Endothelial cell of umbilical vein (primary cell): ENCODE data around the gene DIS3L2. TPM values are rescaled to one million over a fixed set of nuclear protein-coding genes. Genes with fewer than 3 reads are reported as not detected.

ENCODE experiments used
- BruUV-seq: library from RNA; stranded (reverse); fragments of 400-500 nt; replicated peaks from 2 replicates; lab custom pipeline; 2021; lab: Mats Ljungman, UMichigan
- CTCF ChIA-PET: fragments of 300-600, 350-600 bp; sonication (Branson Sonifier 250); formaldehyde crosslinking; loops from one replicate; lab custom pipeline; 2021; ENCODE audit warnings: antibody characterized with exemption, inconsistent platforms; lab: Charles Lee
- POLR2A ChIA-PET: fragments of 300-600, 350-600 bp; sonication (Branson Sonifier 250); formaldehyde crosslinking; loops from one replicate; lab custom pipeline; 2021; ENCODE audit warnings: antibody characterized with exemption, inconsistent platforms; lab: Charles Lee
- DNase-seq: peaks from one replicate; pipeline ENCODE4 v3.0.0-alpha.2; 2011; ENCODE audit warnings: low read depth, low spot score
- FAIRE-seq: peaks from 2 replicates; lab custom pipeline; 2011; peaks lifted over from hg19 to GRCh38; lab: Jason Lieb, UNC
- H2AFZ ChIP-seq: 2 replicates; pipeline ENCODE4 v1.6.0; 2012; ENCODE audit warnings: low read depth, low read length, control low read depth, inconsistent platforms
- H3K27ac ChIP-seq: 2 replicates; pipeline ENCODE4 v1.5.1; 2011; ENCODE audit warnings: low read depth, mild to moderate bottlenecking, control low read depth, low read length, moderate library complexity; ENCODE audit not compliant: insufficient read depth
- H3K27me3 ChIP-seq, 2 experiments: 2 replicates each; pipeline versions ENCODE4 v1.6.0 to v1.6.1; 2011; ENCODE audit warnings: low read length in 2 of 2, mixed read lengths in 1 of 2; ENCODE audit not compliant: control insufficient read depth in 2 of 2, insufficient read depth in 2 of 2
- H3K36me3 ChIP-seq, 2 experiments: 2 replicates in 1 of 2; 3 replicates in 1 of 2; pipeline ENCODE4 v1.5.1; 2011; ENCODE audit warnings: low read length in 2 of 2, mild to moderate bottlenecking in 1 of 2, moderate library complexity in 1 of 2; ENCODE audit not compliant: control insufficient read depth in 2 of 2, insufficient read depth in 2 of 2; ENCODE audit errors: extremely low read depth in 1 of 2
- H3K4me1 ChIP-seq: 3 replicates; pipeline ENCODE4 v1.5.1; 2011; ENCODE audit warnings: mild to moderate bottlenecking, low read length; ENCODE audit not compliant: control insufficient read depth, insufficient read depth; ENCODE audit errors: extremely low read depth
- H3K4me2 ChIP-seq: 2 replicates; pipeline ENCODE4 v1.6.1; 2011; ENCODE audit warnings: low read length, control low read depth, mixed read lengths; ENCODE audit not compliant: insufficient read depth
- H3K4me3 ChIP-seq, 3 experiments: fragments of 200-600 bp in 1 of 3; sonication (generic), shearing (Covaris generic) in 1 of 3; replicated peaks in 1 of 3; 2 replicates each; pipeline ENCODE4 v1.5.1; 2011 to 2016; ENCODE audit warnings: control low read depth in 3 of 3, low read length in 3 of 3, mild to moderate bottlenecking in 2 of 3, inconsistent platforms in 1 of 3, low read depth in 1 of 3, moderate library complexity in 1 of 3; ENCODE audit not compliant: insufficient read depth in 1 of 3
- H3K79me2 ChIP-seq: 2 replicates; pipeline ENCODE4 v1.6.0; 2012; ENCODE audit warnings: low read length, inconsistent platforms; ENCODE audit not compliant: control insufficient read depth, insufficient read depth
- H3K9ac ChIP-seq: replicated peaks from 2 replicates; pipeline ENCODE3; 2011; ENCODE audit warnings: low read length, control low read depth; ENCODE audit not compliant: insufficient read depth; ENCODE audit errors: extremely low read depth
- H3K9me1 ChIP-seq: replicated peaks from 3 replicates; pipeline ENCODE4 v1.6.0; 2011; ENCODE audit warnings: mild to moderate bottlenecking, low read length; ENCODE audit not compliant: control insufficient read depth, insufficient read depth; ENCODE audit errors: extremely low read depth
- H3K9me3 ChIP-seq: replicated peaks from 2 replicates; pipeline ENCODE4 v1.5.1; 2012; ENCODE audit warnings: low read length, inconsistent platforms; ENCODE audit not compliant: control insufficient read depth, insufficient read depth
- H4K20me1 ChIP-seq: replicated peaks from 2 replicates; pipeline ENCODE3; 2011; ENCODE audit warnings: mild to moderate bottlenecking, low read length; ENCODE audit not compliant: control insufficient read depth, insufficient read depth; ENCODE audit errors: extremely low read depth
- FOS ChIP-seq: IDR thresholded peaks from 2 replicates; pipeline ENCODE4 v1.6.1; 2011; ENCODE audit warnings: mild to moderate bottlenecking, low read length, moderate library complexity, borderline replicate concordance; ENCODE audit not compliant: insufficient read depth
- GATA2 ChIP-seq: IDR thresholded peaks from 2 replicates; pipeline ENCODE4 v1.7.0; 2011; ENCODE audit warnings: low read depth, mild to moderate bottlenecking, moderate library complexity, mixed read lengths, low read length; ENCODE audit not compliant: insufficient read length, insufficient read depth
- JUN ChIP-seq: IDR thresholded peaks from 2 replicates; pipeline ENCODE4 v1.6.1; 2011; ENCODE audit warnings: borderline replicate concordance, low read depth; ENCODE audit not compliant: insufficient read length, insufficient read depth
- POLR2A ChIP-seq: IDR thresholded peaks from 2 replicates; pipeline ENCODE4 v1.6.1; 2012; ENCODE audit warnings: low read depth, mild to moderate bottlenecking, control low read depth, low read length
- dilution Hi-C: fragments of 300-500 bp; cut with MboI; formaldehyde crosslinking; loops from one replicate; pipeline ENCODE4 v1.15.0; 2019; ENCODE audit warnings: low sequenced_read_pairs; ENCODE audit not compliant: extremely low pct_ligation_motif_present
- intact Hi-C: fragments of 100-400 bp; cut with micrococcal nuclease; formaldehyde crosslinking; loops from one replicate; pipeline ENCODE4 v1.10.0; 2022
- polyA plus RNA-seq, 4 experiments: library from polyadenylated mRNA; depleted of rRNA in 3 of 4; stranded (reverse) in 3 of 4; unstranded in 1 of 4; fragments of >200 nt; gene quantifications; 2 replicates each; pipeline versions ENCODE4 v1.2.1 to v1.2.3, GENCODE V29; 2011 to 2012; ENCODE audit warnings: missing spikeins in 1 of 4
- total RNA-seq: library from RNA; stranded (reverse); gene quantifications from 2 replicates; pipeline ENCODE4 v1.2.3, GENCODE V29; 2021

Gene DIS3L2
- total and polyA plus RNA-seq, 2 donors (not counting 3 experiments of a cell fraction or from before 2014, with no cell fraction given): 14.6 to 31.2 TPM

GRCh38 chr2:232275670-232276069 lies 314.2 kb downstream of the DIS3L2 start:
- dilution Hi-C loops: no loop called here
- Histone ChIP-seq H3K9me3 (no peaks in the 10 kb centered on the region), H3K79me2 (no peaks in the 10 kb centered on the region), H2AFZ (no peak overlapping the region), H3K4me3 (no peak overlapping the region), H3K36me3 (no peaks in the 10 kb centered on the region), H3K4me1 (no peaks in the 10 kb centered on the region), H3K4me2 (no peak overlapping the region), H3K9me1 (no peaks in the 10 kb centered on the region), H3K27ac (no peak overlapping the region), H3K9ac (no peak overlapping the region), H4K20me1 (no peaks in the 10 kb centered on the region), H3K27me3 (no peaks in the 10 kb centered on the region)
- intact Hi-C loops: loop anchor here (2.0 kb wide), 1 partner anchor 13 kb away; no protein-coding TSS in a partner anchor
- ChIA-PET CTCF (no interaction called here), POLR2A (no interaction called here)
- no TSS peak for BruUV-seq
- no peak for TF ChIP-seq POLR2A
- TF ChIP-seq GATA2: no peak
- no peak for TF ChIP-seq JUN
- no peak for DNase-seq
- FAIRE-seq: no peak

GRCh38 chr2:232276084-232276732 lies 314.7 kb downstream of the DIS3L2 start:
- BruUV-seq: no TSS peak
- intact Hi-C loops: no loop called here
- H3K4me3 ChIP-seq: no peak overlapping the region
- FAIRE-seq (no peak), DNase-seq (no peak)
- H3K9me1 ChIP-seq: no peaks in the 10 kb centered on the region
- no peak for TF ChIP-seq JUN
- TF ChIP-seq FOS: no peak
- POLR2A ChIA-PET: no interaction called here
- no peak overlapping the region for H3K4me2 ChIP-seq
- no peak overlapping the region for H3K9ac ChIP-seq
- dilution Hi-C loops: no loop called here
- no peaks in the 10 kb centered on the region for H4K20me1 ChIP-seq
- CTCF ChIA-PET: interaction anchor here (0.8 to 1.6 kb wide), 2 partner anchors 16 to 21 kb away, joined by 3 to 5 read pairs; no protein-coding TSS in a partner anchor
- H3K27ac ChIP-seq: no peak overlapping the region
- no peaks in the 10 kb centered on the region for H3K79me2 ChIP-seq
- no peak overlapping the region for H2AFZ ChIP-seq
- no peaks in the 10 kb centered on the region for H3K4me1 ChIP-seq
- no peaks in the 10 kb centered on the region for H3K9me3 ChIP-seq
- H3K36me3 ChIP-seq: no peaks in the 10 kb centered on the region
- no peaks in the 10 kb centered on the region for H3K27me3 ChIP-seq
